ENCODE measurements around the gene PPP1R12B. TPM values are rescaled to one million over a fixed set of nuclear protein-coding genes. Genes with fewer than 3 reads are reported as not detected.
"Not testable (repeated sequence)": the region's sequence is repeated elsewhere in the genome, so short reads cannot be mapped to it uniquely, and the experiment has no call there.

PPP1R12B gene
- total RNA-seq, 2 experiments from 2014 or later: 19.1 to 23.5 TPM

- no peaks in the 10 kb centered on the region for H3K9me2 ChIP-seq (ENCODE audit: insufficient read depth, low read length)
- no peak overlapping the region for H3K4me2 ChIP-seq (ENCODE audit: low read length)
- H3K79me2 ChIP-seq (ENCODE audit: insufficient read depth, low read depth, low read length): no peaks in the 10 kb centered on the region
- H4K20me1 ChIP-seq (ENCODE audit: insufficient read depth, low read length): no peaks in the 10 kb centered on the region
- no peak overlapping the region for H3K4me3 ChIP-seq (ENCODE audit: low read depth, low read length, poor library complexity, severe bottlenecking)
- no peak for DNase-seq (ENCODE audit: low spot score)
- ChIA-PET CTCF (ENCODE audit: unreplicated experiment) (no interaction called here), POLR2A (interaction anchor here (0.6 kb wide), 1 partner anchor 15 kb away, joined by 3 read pairs; no protein-coding TSS in a partner anchor)
- TF ChIP-seq, protein P1, sequence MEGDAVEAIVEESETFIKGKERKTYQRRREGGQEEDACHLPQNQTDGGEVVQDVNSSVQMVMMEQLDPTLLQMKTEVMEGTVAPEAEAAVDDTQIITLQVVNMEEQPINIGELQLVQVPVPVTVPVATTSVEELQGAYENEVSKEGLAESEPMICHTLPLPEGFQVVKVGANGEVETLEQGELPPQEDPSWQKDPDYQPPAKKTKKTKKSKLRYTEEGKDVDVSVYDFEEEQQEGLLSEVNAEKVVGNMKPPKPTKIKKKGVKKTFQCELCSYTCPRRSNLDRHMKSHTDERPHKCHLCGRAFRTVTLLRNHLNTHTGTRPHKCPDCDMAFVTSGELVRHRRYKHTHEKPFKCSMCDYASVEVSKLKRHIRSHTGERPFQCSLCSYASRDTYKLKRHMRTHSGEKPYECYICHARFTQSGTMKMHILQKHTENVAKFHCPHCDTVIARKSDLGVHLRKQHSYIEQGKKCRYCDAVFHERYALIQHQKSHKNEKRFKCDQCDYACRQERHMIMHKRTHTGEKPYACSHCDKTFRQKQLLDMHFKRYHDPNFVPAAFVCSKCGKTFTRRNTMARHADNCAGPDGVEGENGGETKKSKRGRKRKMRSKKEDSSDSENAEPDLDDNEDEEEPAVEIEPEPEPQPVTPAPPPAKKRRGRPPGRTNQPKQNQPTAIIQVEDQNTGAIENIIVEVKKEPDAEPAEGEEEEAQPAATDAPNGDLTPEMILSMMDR (conservative IDR thresholded peaks at IDR 0.05; ENCODE audit: low read length): no peak
- no peak for TF ChIP-seq EZH2phosphoT487 (IDR thresholded peaks at IDR 0.05; ENCODE audit: borderline replicate concordance, low read depth, low read length)
- H3K27ac ChIP-seq (ENCODE audit: low read depth, low read length, poor library complexity, severe bottlenecking): no peak overlapping the region
- no peaks in the 10 kb centered on the region for H3K4me1 ChIP-seq (ENCODE audit: insufficient read depth, low read length, poor library complexity, severe bottlenecking)
- no TSS peak for BruUV-seq (replicated peaks)
- intact Hi-C loops (cut with micrococcal nuclease; ENCODE audit: unreplicated experiment): no loop called here
- H2AFZ ChIP-seq (ENCODE audit: low read length): no peak overlapping the region
- H3K36me3 ChIP-seq (ENCODE audit: insufficient read depth, low read length): peaks cover 10% of the 10 kb centered on the region; the same call in 1 of the 2 replicates
- no peaks in the 10 kb centered on the region for H3K9me3 ChIP-seq (ENCODE audit: low read length)
Measured at GRCh38 chr1:202438393-202439174, 90.1 kb downstream of the PPP1R12B start.

DNA sequence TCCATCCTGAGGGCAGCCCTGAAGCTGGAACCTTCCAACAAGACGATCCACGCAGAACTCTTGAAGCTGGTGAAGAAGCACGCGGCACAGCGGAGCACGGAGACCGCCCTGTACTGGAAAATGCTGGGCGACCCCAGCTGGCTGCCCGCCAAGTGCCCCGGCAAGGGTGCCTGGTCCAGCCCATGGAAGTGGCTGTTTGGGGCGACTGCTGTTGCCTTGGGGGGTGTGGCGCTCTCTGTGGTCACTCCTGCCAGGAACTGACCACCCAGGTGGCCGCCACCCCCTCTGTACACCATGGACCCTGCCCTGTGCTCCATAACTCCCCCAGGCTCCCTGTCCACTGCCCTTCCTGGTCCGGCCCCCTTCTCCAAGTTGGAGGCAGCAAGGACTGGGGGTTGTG, 90.8 kb downstream of the PPP1R12B start:
- Histone ChIP-seq H3K27ac (ENCODE audit: low read depth, low read length, poor library complexity, severe bottlenecking) (no peak overlapping the region), H3K4me3 (ENCODE audit: low read depth, low read length, poor library complexity, severe bottlenecking) (no peak overlapping the region), H3K9me2 (ENCODE audit: insufficient read depth, low read length) (no peaks in the 10 kb centered on the region), H2AFZ (ENCODE audit: low read length) (no peak overlapping the region), H3K79me2 (ENCODE audit: insufficient read depth, low read depth, low read length) (no peaks in the 10 kb centered on the region), H3K36me3 (ENCODE audit: insufficient read depth, low read length) (peaks cover 10% of the 10 kb centered on the region; the same call in 1 of the 2 replicates), H3K4me1 (ENCODE audit: insufficient read depth, low read length, poor library complexity, severe bottlenecking) (no peaks in the 10 kb centered on the region), H3K4me2 (ENCODE audit: low read length) (no peak overlapping the region), H4K20me1 (ENCODE audit: insufficient read depth, low read length) (no peaks in the 10 kb centered on the region), H3K9me3 (ENCODE audit: low read length) (no peaks in the 10 kb centered on the region)
- no peak for DNase-seq (ENCODE audit: low spot score)
- TF ChIP-seq EZH2phosphoT487 (IDR thresholded peaks at IDR 0.05; ENCODE audit: borderline replicate concordance, low read depth, low read length): no peak
- TF ChIP-seq, protein P1 (conservative IDR thresholded peaks at IDR 0.05; ENCODE audit: low read length): no peak
- POLR2A ChIA-PET: no interaction called here
- no TSS peak for BruUV-seq (replicated peaks)
- CTCF ChIA-PET (ENCODE audit: unreplicated experiment): no interaction called here
- intact Hi-C loops (cut with micrococcal nuclease; ENCODE audit: unreplicated experiment): no loop called here

GRCh38 chr1:202448140-202448539, 99.6 kb downstream of the PPP1R12B start:
- intact Hi-C loops (cut with micrococcal nuclease; ENCODE audit: unreplicated experiment); H3K9me3 ChIP-seq (ENCODE audit: low read length); H3K4me1 ChIP-seq (ENCODE audit: insufficient read depth, low read length, poor library complexity, severe bottlenecking); H4K20me1 ChIP-seq (ENCODE audit: insufficient read depth, low read length); H2AFZ ChIP-seq (ENCODE audit: low read length); DNase-seq (ENCODE audit: low spot score); BruUV-seq (replicated peaks); H3K79me2 ChIP-seq (ENCODE audit: insufficient read depth, low read depth, low read length); CTCF ChIA-PET (ENCODE audit: unreplicated experiment); H3K4me2 ChIP-seq (ENCODE audit: low read length); H3K27ac ChIP-seq (ENCODE audit: low read depth, low read length, poor library complexity, severe bottlenecking); H3K9me2 ChIP-seq (ENCODE audit: insufficient read depth, low read length); H3K4me3 ChIP-seq (ENCODE audit: low read depth, low read length, poor library complexity, severe bottlenecking): not testable (repeated sequence)
- POLR2A ChIA-PET: interaction anchor here (0.9 kb wide), 1 partner anchor 164 kb away, joined by 3 read pairs; no protein-coding TSS in a partner anchor
- peaks cover 12% of the 10 kb centered on the region for H3K36me3 ChIP-seq (ENCODE audit: insufficient read depth, low read length)

GRCh38 chr1:202451641-202452040, 103.1 kb downstream of the PPP1R12B start:
- H4K20me1 ChIP-seq (ENCODE audit: insufficient read depth, low read length); H3K9me3 ChIP-seq (ENCODE audit: low read length); CTCF ChIA-PET (ENCODE audit: unreplicated experiment); H3K4me3 ChIP-seq (ENCODE audit: low read depth, low read length, poor library complexity, severe bottlenecking); DNase-seq (ENCODE audit: low spot score); H3K27ac ChIP-seq (ENCODE audit: low read depth, low read length, poor library complexity, severe bottlenecking); H3K79me2 ChIP-seq (ENCODE audit: insufficient read depth, low read depth, low read length); H3K4me2 ChIP-seq (ENCODE audit: low read length); BruUV-seq (replicated peaks); H2AFZ ChIP-seq (ENCODE audit: low read length); H3K9me2 ChIP-seq (ENCODE audit: insufficient read depth, low read length); intact Hi-C loops (cut with micrococcal nuclease; ENCODE audit: unreplicated experiment); POLR2A ChIA-PET; H3K4me1 ChIP-seq (ENCODE audit: insufficient read depth, low read length, poor library complexity, severe bottlenecking); H3K36me3 ChIP-seq (ENCODE audit: insufficient read depth, low read length): not testable (repeated sequence)

All from OCI-LY7 (cell line).